GM12801 (cell line): Measurements from ENCODE around the gene TAPBPL.

Source experiments
- TF ChIP-seq, protein P1 (sequence below): IDR thresholded peaks from one replicate; pipeline ENCODE4 v1.5.1; 2011; ENCODE audit warnings: control low read depth; ENCODE audit not compliant: insufficient read length; ENCODE audit errors: extremely low read depth

Gene TAPBPL

GRCh38 chr12:6468283-6468575 lies 16.4 kb downstream of the TAPBPL start:
- TF ChIP-seq, protein P1, sequence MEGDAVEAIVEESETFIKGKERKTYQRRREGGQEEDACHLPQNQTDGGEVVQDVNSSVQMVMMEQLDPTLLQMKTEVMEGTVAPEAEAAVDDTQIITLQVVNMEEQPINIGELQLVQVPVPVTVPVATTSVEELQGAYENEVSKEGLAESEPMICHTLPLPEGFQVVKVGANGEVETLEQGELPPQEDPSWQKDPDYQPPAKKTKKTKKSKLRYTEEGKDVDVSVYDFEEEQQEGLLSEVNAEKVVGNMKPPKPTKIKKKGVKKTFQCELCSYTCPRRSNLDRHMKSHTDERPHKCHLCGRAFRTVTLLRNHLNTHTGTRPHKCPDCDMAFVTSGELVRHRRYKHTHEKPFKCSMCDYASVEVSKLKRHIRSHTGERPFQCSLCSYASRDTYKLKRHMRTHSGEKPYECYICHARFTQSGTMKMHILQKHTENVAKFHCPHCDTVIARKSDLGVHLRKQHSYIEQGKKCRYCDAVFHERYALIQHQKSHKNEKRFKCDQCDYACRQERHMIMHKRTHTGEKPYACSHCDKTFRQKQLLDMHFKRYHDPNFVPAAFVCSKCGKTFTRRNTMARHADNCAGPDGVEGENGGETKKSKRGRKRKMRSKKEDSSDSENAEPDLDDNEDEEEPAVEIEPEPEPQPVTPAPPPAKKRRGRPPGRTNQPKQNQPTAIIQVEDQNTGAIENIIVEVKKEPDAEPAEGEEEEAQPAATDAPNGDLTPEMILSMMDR = no peak

- TF ChIP-seq, protein P1 = no peak
Measured at GRCh38 chr12:6469092-6469491, 17.2 kb downstream of the TAPBPL start.

DNA sequence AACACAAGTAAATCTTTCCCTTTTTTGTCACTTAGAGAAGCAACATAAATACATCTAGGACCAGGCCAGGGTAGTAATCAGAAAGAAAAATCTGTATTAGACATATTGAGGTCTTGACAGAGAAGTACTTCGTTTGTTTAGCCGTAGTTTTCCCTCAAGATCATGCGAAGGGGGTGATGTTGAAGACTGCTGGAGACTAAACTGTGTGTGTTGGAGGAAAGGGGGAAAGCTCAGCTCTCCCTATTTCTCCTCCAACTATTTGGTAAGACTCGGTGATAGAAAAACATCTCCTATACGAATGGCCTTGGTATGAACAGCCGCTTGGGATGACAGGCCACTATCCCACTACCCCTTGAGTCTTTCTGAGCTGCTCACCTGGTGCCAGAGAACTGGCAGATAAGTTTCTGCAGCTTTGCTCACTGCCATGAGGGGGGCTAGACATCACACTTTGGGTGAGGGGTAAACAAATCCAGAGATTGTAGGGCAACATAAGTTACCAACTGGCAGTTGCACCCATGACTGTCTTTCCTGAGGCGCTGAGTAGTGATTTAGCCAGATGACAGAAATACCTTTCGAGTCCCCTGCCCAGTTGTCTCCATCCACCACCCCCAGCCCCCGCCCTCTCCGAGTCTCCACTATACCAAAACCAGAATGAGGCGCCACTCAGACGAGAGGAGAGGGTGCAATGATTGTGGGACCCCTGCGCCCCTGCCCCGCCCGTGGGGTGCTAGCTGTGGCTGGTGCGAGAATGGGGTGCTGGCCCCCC lies 17.9 kb downstream of the TAPBPL start:
- TF ChIP-seq, protein P1 = no peak

- TF ChIP-seq, protein P1 = no peak
Measured at GRCh38 chr12:6470375-6471163, 18.7 kb downstream of the TAPBPL start, which contains the start of gene VAMP1. Gene VAMP1, minus strand, starts transcription at chr12:6470677. Its CDS starts 146 bp downstream, at chr12:6470531.

DNA sequence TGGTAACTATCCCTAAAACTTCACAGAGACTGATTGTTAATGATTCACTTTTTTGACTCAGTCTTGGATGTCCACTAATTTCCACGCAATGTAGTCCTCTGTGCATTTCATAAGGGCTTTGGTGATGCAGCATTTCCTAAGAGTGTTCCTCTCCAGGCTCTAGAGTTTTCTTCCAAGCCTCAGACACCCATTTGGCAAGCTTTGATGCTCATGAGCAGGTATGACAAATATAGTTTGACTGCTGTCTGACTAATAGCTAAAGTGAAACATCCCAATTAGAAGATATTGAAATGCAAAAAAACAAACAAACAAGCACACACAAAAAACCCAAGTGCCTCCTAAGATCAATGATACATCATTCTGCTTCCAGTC lies 20.1 kb downstream of the TAPBPL start:
- TF ChIP-seq, protein P1 = no peak

DNA sequence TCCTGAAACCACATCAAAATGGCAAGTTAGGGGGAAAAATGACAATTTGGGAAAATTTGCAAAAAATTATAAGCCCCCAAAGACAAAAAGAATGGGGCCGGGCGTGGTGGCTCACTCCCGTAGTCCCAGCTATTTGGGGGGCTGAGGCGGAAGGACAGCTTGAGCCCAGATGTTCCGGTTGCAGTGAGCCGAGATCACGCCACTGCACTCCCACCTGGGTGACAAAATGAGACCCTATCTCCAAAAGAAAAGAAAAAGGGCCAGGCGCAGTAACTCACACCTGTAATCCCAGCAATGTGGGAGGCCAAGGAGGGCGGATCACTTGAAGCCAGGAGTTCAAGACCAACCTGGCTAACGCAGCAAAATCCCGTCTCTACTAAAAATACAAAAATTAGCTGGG lies 20.6 kb downstream of the TAPBPL start:
- TF ChIP-seq, protein P1 = no peak

DNA sequence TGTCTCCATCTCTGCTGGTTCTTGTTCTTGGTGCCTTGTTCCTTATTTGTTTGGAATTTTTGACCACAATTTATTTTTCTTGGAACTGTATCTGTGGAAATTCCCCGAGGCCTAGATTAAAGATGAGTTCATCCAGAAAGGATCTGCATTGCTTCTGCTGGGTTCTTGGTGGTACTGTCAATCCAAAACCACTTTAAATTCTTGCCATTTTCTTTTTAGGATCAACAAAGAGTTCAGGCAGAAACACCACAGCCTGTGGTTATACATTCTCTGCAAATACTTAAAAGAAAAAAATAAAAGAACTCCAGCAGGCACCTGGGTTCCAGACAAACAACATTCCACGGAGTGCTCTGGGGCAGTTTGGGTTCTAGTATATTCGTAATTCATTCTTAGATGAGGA lies 24.6 kb downstream of the TAPBPL start:
- TF ChIP-seq, protein P1 = no peak
